Embryonic facial prominence (tissue), 1 donor: ENCODE results near the gene CCDC188.

Experiments used
- DNase-seq: peaks from one replicate; pipeline ENCODE4 v3.0.0-alpha.2; 2016; ENCODE audit errors: extremely low spot score

Gene CCDC188

DNA sequence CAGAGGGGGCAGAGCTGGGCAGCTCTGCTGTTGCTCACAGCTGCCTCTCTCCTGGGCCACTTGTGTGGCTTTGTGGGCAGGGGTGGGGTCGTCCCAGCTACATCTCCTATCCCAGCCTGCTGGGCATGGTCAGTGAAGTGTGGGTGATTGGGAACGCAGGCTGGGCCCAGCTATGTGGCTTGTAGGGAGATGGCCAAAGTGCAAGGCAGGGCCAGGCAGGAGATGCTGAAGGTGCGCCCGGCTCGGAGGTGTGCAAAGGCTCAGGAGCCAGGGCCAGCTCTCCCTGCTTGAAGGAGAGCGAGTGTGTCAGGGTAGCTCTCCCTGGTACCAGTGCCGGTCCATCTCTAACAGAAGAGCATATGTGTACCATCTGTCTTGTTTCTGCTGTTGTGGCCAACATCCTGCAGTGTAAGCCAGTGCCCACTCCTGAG lies 43.4 kb downstream of the CCDC188 start:
- DNase-seq, result no peak

DNA sequence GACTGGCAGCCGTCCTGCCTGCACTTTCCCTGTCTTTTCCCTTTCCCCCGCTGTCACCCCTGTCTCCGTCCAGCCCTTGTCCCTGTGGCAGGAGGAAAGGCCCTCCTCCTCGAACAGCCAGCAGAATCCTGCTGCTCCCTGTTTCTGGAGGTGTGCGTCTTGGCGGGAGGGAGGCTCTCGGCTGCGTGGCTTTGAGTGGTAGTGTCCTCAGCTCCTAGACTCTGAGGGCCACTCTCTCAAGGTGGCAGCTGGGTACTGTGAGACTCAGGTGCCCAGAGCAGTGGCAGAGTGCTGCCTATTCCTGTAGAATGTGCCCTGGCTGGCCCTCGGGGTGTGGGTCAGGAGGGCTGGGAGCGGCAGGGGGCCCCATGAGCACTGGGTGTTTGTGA lies 44.0 kb downstream of the CCDC188 start:
- DNase-seq, result no peak

DNA sequence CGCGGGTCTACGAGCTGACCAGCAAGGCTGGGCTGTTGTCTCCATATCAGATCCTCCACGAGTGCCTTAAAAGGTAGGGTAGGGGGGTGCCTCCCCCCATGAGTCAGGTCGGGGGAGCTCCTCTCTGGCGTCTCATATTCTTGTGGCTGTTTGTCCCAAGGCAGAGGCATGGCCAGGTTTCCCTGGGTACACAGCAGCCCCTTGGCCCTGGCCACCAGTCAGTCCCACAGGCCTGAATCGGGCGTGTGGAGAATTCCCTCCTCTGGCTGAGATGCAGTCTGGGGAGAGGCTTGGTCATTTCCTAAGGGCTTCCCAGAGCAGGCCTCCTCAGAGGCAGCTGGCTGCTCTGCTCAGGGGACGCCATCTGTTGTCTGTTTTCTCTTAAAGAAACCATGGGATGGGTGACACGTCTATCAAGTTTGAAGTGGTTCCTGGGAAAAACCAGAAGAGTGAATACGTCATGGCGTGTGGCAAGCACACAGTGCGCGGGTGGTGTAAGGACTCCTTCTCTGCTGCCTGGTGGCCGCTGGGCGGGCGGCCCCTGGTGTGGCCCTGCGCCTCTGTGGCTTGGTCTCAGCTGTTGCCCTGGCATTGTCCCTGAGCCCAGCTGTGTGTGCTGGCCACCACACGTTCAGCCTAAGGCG lies 44.5 kb downstream of the CCDC188 start:
- no peak for DNase-seq

DNA sequence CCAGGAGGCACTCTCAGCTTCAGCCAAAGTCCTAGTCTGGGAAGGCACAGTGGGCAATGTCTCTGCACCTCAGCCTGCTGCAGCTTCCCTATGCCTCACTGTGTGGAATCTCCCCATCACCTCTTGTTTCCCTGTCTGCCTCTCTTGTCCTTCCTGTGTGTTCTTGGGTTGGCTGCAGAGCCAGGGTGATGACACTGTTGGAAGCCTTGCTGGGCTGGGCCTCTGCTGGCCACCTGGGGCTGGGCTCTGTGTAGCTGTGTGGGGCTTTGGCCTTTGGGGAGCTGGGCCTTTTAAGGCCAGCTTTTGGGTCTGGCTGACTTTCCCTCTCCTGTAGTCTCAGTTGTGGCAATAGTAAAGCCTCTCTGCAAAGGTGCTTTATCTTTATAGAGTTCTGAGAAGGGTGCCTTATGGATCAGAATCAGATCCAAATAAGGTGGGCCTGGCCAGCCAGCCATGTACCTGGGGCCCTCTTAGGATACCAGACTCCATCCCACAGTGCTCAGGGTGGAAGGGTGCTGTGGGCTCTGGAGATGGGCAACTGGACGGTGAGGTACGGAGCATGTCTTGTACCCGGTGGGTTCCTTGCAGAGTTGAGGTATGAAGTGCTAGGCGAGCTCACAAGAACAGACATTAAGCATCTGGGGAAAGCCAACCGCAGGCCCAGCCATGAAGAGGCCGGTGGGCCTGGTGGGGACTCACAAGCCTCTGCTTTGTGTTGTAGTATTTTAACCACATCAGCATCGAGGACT lies 45.2 kb downstream of the CCDC188 start:
- DNase-seq, result no peak

DNA sequence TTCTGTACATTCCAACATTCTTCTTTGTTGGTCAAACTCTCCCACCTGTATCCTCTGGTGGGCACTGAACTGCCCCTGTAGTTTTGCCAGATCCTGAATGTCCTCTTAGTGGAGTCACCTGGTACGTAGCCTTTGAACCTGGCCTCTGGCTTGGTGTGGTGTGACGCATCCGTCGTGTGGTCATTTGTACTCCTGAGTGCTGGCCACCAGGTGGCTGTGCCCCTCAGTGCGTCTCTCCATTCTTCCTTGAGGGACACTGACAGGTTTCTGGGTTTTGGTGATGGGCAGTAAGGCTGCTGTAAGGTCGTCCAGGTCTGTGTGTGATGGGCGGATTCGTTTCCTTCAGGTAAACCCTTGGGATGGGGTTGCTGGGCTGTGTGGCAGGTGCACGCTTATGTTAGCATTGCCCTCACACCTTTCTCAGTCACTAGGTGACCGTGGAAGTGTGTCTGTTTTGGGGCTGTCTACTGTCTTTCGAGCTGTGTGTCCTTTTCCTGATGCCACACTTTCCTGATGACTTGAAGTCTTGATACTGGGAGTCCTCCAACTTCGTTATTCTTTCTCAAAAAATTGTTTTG lies 48.6 kb downstream of the CCDC188 start:
- no peak for DNase-seq

DNA sequence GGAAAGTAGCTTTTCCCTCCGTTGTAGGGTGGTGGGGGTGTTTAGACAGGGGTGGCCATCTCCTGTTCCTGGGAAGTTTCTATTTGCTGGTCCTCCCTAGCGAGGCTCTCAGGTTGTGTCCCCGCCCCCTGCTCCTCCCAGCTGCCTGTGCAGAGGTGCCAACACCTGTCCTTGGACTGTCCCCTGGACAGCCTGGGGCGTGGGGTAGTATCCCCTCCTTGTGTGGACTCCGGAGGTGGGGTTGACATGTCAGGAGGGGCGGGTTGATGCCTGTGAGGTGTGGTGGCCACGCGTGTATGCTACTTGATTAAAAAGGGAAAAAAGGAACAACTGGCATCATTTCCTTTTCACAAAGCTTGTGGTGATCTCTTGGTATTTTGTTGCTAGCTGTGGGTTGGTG lies 49.2 kb downstream of the CCDC188 start:
- DNase-seq, result no peak

DNA sequence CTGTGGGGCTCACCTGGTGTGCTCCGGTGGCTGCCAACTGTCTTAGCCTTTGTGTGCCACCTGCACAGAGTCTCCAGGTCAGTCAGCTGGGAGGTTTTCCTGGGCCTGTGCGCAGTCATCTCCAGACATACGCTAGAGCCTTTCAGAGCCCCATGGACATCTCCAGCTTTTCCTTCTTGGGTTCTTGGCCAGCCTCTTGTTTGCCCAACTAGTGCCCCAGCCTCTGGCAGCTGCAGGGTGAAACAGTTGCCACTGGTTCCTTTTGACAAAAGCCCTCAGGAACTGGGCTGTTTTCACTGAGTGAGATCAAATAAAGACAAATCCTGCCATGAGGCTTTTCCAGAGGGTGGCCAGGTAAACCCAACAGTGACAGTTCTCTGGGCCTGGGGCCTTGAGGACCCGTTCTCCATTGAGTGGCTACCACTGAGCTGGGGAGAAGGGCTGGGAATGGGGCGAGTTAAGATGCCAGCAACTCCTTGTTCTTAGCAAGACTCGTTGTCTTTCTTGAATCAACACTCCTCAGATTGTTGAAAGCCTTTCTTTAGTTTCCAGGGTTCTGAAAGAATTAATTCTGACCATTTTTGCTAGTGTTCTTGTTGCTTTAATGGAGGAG lies 51.6 kb downstream of the CCDC188 start:
- no peak for DNase-seq
